HepG2 (cell line): ENCODE measurements around the gene B4GALT2. TPM values are rescaled to one million over a fixed set of nuclear protein-coding genes. Genes with fewer than 3 reads are reported as not detected.

Experiments used
- ATF7 ChIP-seq, 2 experiments: fragments of 450-650 bp in 1 of 2; sonication (generic) in 1 of 2; formaldehyde crosslinking in 1 of 2; IDR thresholded peaks; 2 replicates each; pipeline versions ENCODE4 v1.4.0 to v1.6.1; 2016 to 2020; ENCODE audit warnings: antibody characterized with exemption in 1 of 2, mild to moderate bottlenecking in 1 of 2, missing genetic modification reagents in 1 of 2
- CEBPG ChIP-seq: IDR thresholded peaks from 2 replicates; pipeline ENCODE4 v1.6.1; 2016
- DRAP1 ChIP-seq: IDR thresholded peaks from 2 replicates; pipeline ENCODE4 v1.6.1; 2016; ENCODE audit warnings: missing genetic modification reagents, missing compliant biosample characterization
- FOXK2 ChIP-seq: fragments of 450-650 bp; IDR thresholded peaks from 2 replicates; pipeline ENCODE4 v1.6.1; 2016
- HMG20B ChIP-seq: conservative IDR thresholded peaks from 2 replicates; pipeline ENCODE4 v1.6.1; 2016; ENCODE audit warnings: missing genetic modification reagents, missing compliant biosample characterization
- IKZF5 ChIP-seq: IDR thresholded peaks from 2 replicates; pipeline ENCODE4 v1.6.1; 2018; ENCODE audit warnings: missing genetic modification reagents, mild to moderate bottlenecking, missing compliant biosample characterization
- KDM5B ChIP-seq: sonication (generic); formaldehyde crosslinking; IDR thresholded peaks from 2 replicates; pipeline ENCODE4 v1.4.0; 2020; ENCODE audit warnings: missing genetic modification reagents, mild to moderate bottlenecking, borderline replicate concordance
- MIXL1 ChIP-seq: IDR thresholded peaks from 2 replicates; pipeline ENCODE4 v1.6.1; 2016
- NRL ChIP-seq: sonication (generic); formaldehyde crosslinking; IDR thresholded peaks from 2 replicates; pipeline ENCODE4 v1.5.0; 2020; ENCODE audit warnings: missing genetic modification reagents, mild to moderate bottlenecking, moderate library complexity, borderline replicate concordance
- RORA ChIP-seq: sonication (generic); formaldehyde crosslinking; IDR thresholded peaks from 2 replicates; pipeline ENCODE4 v1.5.0; 2020; ENCODE audit warnings: mild to moderate bottlenecking, missing genetic modification reagents, moderate library complexity
- TBX3 ChIP-seq: fragments of 450-650 bp; IDR thresholded peaks from 2 replicates; pipeline ENCODE4 v1.6.1; 2017; ENCODE audit warnings: antibody characterized with exemption, mild to moderate bottlenecking, inconsistent platforms, borderline replicate concordance
- ZFP37 ChIP-seq: sonication (generic); formaldehyde crosslinking; IDR thresholded peaks from 2 replicates; pipeline ENCODE4 v1.4.0; 2020; ENCODE audit warnings: missing genetic modification reagents, borderline replicate concordance
- ZFY ChIP-seq: sonication (generic); formaldehyde crosslinking; IDR thresholded peaks from 2 replicates; pipeline ENCODE4 v1.4.0; 2020; ENCODE audit warnings: missing genetic modification reagents
- ZKSCAN1 ChIP-seq: fragments of 150-350 bp; IDR thresholded peaks from 2 replicates; pipeline ENCODE4 v1.6.1; 2014; ENCODE audit warnings: low read length
- ZNF143 ChIP-seq: sonication (generic); formaldehyde crosslinking; IDR thresholded peaks from 2 replicates; pipeline ENCODE4 v1.4.0; 2020; ENCODE audit warnings: missing genetic modification reagents
- ZNF263 ChIP-seq: sonication (generic); formaldehyde crosslinking; IDR thresholded peaks from 2 replicates; pipeline ENCODE4 v1.4.0; 2020; ENCODE audit warnings: missing genetic modification reagents
- ZNF264 ChIP-seq: sonication (generic); formaldehyde crosslinking; IDR thresholded peaks from 2 replicates; pipeline ENCODE4 v1.4.0; 2020; ENCODE audit warnings: missing genetic modification reagents
- ZNF432 ChIP-seq: sonication (generic); formaldehyde crosslinking; IDR thresholded peaks from 2 replicates; pipeline ENCODE4 v1.5.0; 2020; ENCODE audit warnings: missing genetic modification reagents, mild to moderate bottlenecking, borderline replicate concordance
- ZNF614 ChIP-seq: IDR thresholded peaks from 2 replicates; pipeline ENCODE4 v1.6.1; 2018; ENCODE audit warnings: missing biosample characterization, missing genetic modification reagents, inconsistent platforms, borderline replicate concordance
- polyA plus RNA-seq, 8 experiments: library from polyadenylated mRNA; depleted of rRNA in 3 of 8; stranded (reverse) in 7 of 8; unstranded in 1 of 8; fragments of >200 nt; fragmentation: Illumina TruSeq in 4 of 8; extraction: Trizol in 4 of 8; gene quantifications; 2 replicates each; pipeline versions ENCODE4 v1.2.1 to v1.2.3, GENCODE V29; 2011 to 2016; ENCODE audit warnings: low read depth in 4 of 8, missing spikeins in 1 of 8, mixed read lengths in 1 of 8; ENCODE audit not compliant: insufficient read depth in 1 of 8
- total RNA-seq, 5 experiments: library from RNA; depleted of rRNA; stranded (reverse); fragments of >200 nt; fragmentation: Illumina TruSeq; extraction: Trizol; gene quantifications; 2 replicates each; pipeline ENCODE4 v1.2.3, GENCODE V29; 2016; ENCODE audit warnings: low read depth in 1 of 5
- TF ChIP-seq, protein P1 (sequence below): sonication (generic); formaldehyde crosslinking; IDR thresholded peaks from 2 replicates; pipeline ENCODE4 v1.8.1; 2023; ENCODE audit warnings: missing genetic modification reagents, mild to moderate bottlenecking, borderline replicate concordance
- TF ChIP-seq, protein P2 (sequence below): sonication (generic); formaldehyde crosslinking; IDR thresholded peaks from 2 replicates; pipeline ENCODE4 v1.5.0; 2020; ENCODE audit warnings: missing genetic modification reagents
- TF ChIP-seq, protein P3 (sequence below): sonication (generic); formaldehyde crosslinking; IDR thresholded peaks from 2 replicates; pipeline ENCODE4 v1.4.0; 2020; ENCODE audit warnings: missing genetic modification reagents, borderline replicate concordance
- TF ChIP-seq, protein P4 (sequence below): sonication (generic); formaldehyde crosslinking; IDR thresholded peaks from 2 replicates; pipeline ENCODE4 v1.5.0; 2020; ENCODE audit warnings: missing genetic modification reagents

Gene B4GALT2
- total and polyA plus RNA-seq, 2 of the 13 experiments (the other 11 are each of a cell fraction or from before 2014, with no cell fraction given) = 41.9 to 78.0 TPM

- peak; percentile 77 for TF ChIP-seq KDM5B (CRISPR knock-in tag)
- TF ChIP-seq ZNF264 (CRISPR knock-in tag) = no peak
- TF ChIP-seq, protein P1, sequence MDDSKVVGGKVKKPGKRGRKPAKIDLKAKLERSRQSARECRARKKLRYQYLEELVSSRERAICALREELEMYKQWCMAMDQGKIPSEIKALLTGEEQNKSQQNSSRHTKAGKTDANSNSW (CRISPR knock-in tag) = no peak
- no peak for TF ChIP-seq ATF7 (IDR thresholded peaks at IDR 0.05)
- no peak for TF ChIP-seq ATF7 (CRISPR knock-in tag; IDR thresholded peaks at IDR 0.05)
- 0 out of 2 replicates have a peak, but pooled peaks have one; percentile 21 for TF ChIP-seq ZNF143 (CRISPR knock-in tag)
- TF ChIP-seq MIXL1 (CRISPR knock-in tag) = no peak
- TF ChIP-seq, protein P2, sequence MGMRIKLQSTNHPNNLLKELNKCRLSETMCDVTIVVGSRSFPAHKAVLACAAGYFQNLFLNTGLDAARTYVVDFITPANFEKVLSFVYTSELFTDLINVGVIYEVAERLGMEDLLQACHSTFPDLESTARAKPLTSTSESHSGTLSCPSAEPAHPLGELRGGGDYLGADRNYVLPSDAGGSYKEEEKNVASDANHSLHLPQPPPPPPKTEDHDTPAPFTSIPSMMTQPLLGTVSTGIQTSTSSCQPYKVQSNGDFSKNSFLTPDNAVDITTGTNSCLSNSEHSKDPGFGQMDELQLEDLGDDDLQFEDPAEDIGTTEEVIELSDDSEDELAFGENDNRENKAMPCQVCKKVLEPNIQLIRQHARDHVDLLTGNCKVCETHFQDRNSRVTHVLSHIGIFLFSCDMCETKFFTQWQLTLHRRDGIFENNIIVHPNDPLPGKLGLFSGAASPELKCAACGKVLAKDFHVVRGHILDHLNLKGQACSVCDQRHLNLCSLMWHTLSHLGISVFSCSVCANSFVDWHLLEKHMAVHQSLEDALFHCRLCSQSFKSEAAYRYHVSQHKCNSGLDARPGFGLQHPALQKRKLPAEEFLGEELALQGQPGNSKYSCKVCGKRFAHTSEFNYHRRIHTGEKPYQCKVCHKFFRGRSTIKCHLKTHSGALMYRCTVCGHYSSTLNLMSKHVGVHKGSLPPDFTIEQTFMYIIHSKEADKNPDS = no peak
- TF ChIP-seq ZFP37 (CRISPR knock-in tag) = no peak; the same call in 1 of the 2 replicates
- no peak for TF ChIP-seq CEBPG (CRISPR knock-in tag)
- no peak for TF ChIP-seq ZNF432 (CRISPR knock-in tag)
- no peak for TF ChIP-seq FOXK2
- TF ChIP-seq, protein P3, sequence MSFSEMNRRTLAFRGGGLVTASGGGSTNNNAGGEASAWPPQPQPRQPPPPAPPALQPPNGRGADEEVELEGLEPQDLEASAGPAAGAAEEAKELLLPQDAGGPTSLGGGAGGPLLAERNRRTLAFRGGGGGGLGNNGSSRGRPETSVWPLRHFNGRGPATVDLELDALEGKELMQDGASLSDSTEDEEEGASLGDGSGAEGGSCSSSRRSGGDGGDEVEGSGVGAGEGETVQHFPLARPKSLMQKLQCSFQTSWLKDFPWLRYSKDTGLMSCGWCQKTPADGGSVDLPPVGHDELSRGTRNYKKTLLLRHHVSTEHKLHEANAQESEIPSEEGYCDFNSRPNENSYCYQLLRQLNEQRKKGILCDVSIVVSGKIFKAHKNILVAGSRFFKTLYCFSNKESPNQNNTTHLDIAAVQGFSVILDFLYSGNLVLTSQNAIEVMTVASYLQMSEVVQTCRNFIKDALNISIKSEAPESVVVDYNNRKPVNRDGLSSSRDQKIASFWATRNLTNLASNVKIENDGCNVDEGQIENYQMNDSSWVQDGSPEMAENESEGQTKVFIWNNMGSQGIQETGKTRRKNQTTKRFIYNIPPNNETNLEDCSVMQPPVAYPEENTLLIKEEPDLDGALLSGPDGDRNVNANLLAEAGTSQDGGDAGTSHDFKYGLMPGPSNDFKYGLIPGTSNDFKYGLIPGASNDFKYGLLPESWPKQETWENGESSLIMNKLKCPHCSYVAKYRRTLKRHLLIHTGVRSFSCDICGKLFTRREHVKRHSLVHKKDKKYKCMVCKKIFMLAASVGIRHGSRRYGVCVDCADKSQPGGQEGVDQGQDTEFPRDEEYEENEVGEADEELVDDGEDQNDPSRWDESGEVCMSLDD (CRISPR knock-in tag) = no peak
- no peak for TF ChIP-seq ZNF614 (CRISPR knock-in tag)
- TF ChIP-seq ZNF263 (CRISPR knock-in tag) = peak; percentile 68
- peak; percentile 10; the same call in 1 of the 2 replicates for TF ChIP-seq DRAP1 (CRISPR knock-in tag)
- TF ChIP-seq NRL (CRISPR knock-in tag) = no peak
- no peak for TF ChIP-seq HMG20B (CRISPR knock-in tag)
- no peak for TF ChIP-seq RORA (CRISPR knock-in tag)
- TF ChIP-seq TBX3 = no peak
- peak; percentile 71 for TF ChIP-seq ZFY (CRISPR knock-in tag)
- TF ChIP-seq, protein P4, sequence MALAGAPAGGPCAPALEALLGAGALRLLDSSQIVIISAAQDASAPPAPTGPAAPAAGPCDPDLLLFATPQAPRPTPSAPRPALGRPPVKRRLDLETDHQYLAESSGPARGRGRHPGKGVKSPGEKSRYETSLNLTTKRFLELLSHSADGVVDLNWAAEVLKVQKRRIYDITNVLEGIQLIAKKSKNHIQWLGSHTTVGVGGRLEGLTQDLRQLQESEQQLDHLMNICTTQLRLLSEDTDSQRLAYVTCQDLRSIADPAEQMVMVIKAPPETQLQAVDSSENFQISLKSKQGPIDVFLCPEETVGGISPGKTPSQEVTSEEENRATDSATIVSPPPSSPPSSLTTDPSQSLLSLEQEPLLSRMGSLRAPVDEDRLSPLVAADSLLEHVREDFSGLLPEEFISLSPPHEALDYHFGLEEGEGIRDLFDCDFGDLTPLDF (CRISPR knock-in tag) = no peak
- no peak for TF ChIP-seq ZKSCAN1
- TF ChIP-seq IKZF5 (CRISPR knock-in tag) = 0 out of 2 replicates have a peak, but pooled peaks have one; percentile 21
Observed at GRCh38 chr1:43991476-43992231, 12.6 kb downstream of the B4GALT2 start, which contains the start of gene CCDC24 (continued).
